ENCODE measurements around the gene SEZ6. TPM values are rescaled to one million over a fixed set of nuclear protein-coding genes. Genes with fewer than 3 reads are reported as not detected.
A peak's percentile ranks its signal among the peaks of the same experiment; 100 is the strongest.

SEZ6 gene
- total RNA-seq, 1 donor from 2014 or later, result not detected

GRCh38 chr17:28985950-28986713 lies 19.7 kb downstream of the SEZ6 start:
- intact Hi-C loops (cut with DNase I), result no loop called here
- no peak for DNase-seq (ENCODE audit: low spot score)

GRCh38 chr17:28983286-28984230 lies 22.3 kb downstream of the SEZ6 start:
- intact Hi-C loops (cut with DNase I), result no loop called here
- DNase-seq (ENCODE audit: low spot score), result no peak

GRCh38 chr17:28982131-28982793 lies 23.6 kb downstream of the SEZ6 start:
- DNase-seq (ENCODE audit: low spot score), result no peak
- intact Hi-C loops (cut with DNase I), result no loop called here

- no peak for DNase-seq (ENCODE audit: low spot score)
- intact Hi-C loops (cut with DNase I), result no loop called here
These were observed 27.4 kb downstream of the SEZ6 start for GRCh38 chr17:28978356-28978964.

GRCh38 chr17:28977659-28978355 lies 28.0 kb downstream of the SEZ6 start:
- no peak for DNase-seq (ENCODE audit: low spot score)
- intact Hi-C loops (cut with DNase I), result no loop called here

GRCh38 chr17:28975646-28976045 lies 30.2 kb downstream of the SEZ6 start:
- intact Hi-C loops (cut with DNase I), result no loop called here
- DNase-seq (ENCODE audit: low spot score), result no peak

GRCh38 chr17:28975031-28975430 lies 30.8 kb downstream of the SEZ6 start:
- DNase-seq (ENCODE audit: low spot score), result no peak
- intact Hi-C loops (cut with DNase I), result no loop called here

- DNase-seq (ENCODE audit: low spot score), result no peak
- intact Hi-C loops (cut with DNase I), result no loop called here
These were observed 31.4 kb downstream of the SEZ6 start for GRCh38 chr17:28974451-28974850.

- peak; percentile 82 for DNase-seq (ENCODE audit: low spot score)
- intact Hi-C loops (cut with DNase I), result no loop called here
These were observed 32.4 kb downstream of the SEZ6 start for GRCh38 chr17:28973425-28973824.

GRCh38 chr17:28972437-28972836 lies 33.4 kb downstream of the SEZ6 start:
- DNase-seq (ENCODE audit: low spot score), result no peak
- intact Hi-C loops (cut with DNase I), result no loop called here

- DNase-seq (ENCODE audit: low spot score), result no peak
- intact Hi-C loops (cut with DNase I), result no loop called here
These were observed 35.0 kb downstream of the SEZ6 start for GRCh38 chr17:28970879-28971278.

- DNase-seq (ENCODE audit: low spot score), result no peak
- intact Hi-C loops (cut with DNase I), result no loop called here
These were observed 36.0 kb downstream of the SEZ6 start for GRCh38 chr17:28969706-28970393.

GRCh38 chr17:28968914-28969295 lies 36.9 kb downstream of the SEZ6 start:
- intact Hi-C loops (cut with DNase I), result no loop called here
- DNase-seq (ENCODE audit: low spot score), result no peak

- no peak for DNase-seq (ENCODE audit: low spot score)
- intact Hi-C loops (cut with DNase I), result no loop called here
These were observed 37.5 kb downstream of the SEZ6 start for GRCh38 chr17:28968231-28968913.

- no peak for DNase-seq (ENCODE audit: low spot score)
- intact Hi-C loops (cut with DNase I), result no loop called here
These were observed 38.4 kb downstream of the SEZ6 start for GRCh38 chr17:28967221-28968135.

- intact Hi-C loops (cut with DNase I), result loop anchor here (2.0 kb wide), 1 partner anchor 153 kb away; no protein-coding TSS in a partner anchor
- DNase-seq (ENCODE audit: low spot score), result no peak
These were observed 42.0 kb downstream of the SEZ6 start for GRCh38 chr17:28963841-28964240.

- intact Hi-C loops (cut with DNase I), result no loop called here
- DNase-seq (ENCODE audit: low spot score), result no peak
These were observed 42.7 kb downstream of the SEZ6 start for GRCh38 chr17:28963055-28963611.
